Ishikawa (cell line): ENCODE measurements around the gene VPS16.
A peak's percentile ranks its signal among the peaks of the same experiment; 100 is the strongest.

Source experiments
- CEBPB ChIP-seq: IDR thresholded peaks from 2 replicates; pipeline ENCODE4 v1.6.1; 2012
- CREB1 ChIP-seq: IDR thresholded peaks from 2 replicates; pipeline ENCODE4 v1.6.1; 2012; ENCODE audit warnings: low read depth
- EGR1 ChIP-seq: IDR thresholded peaks from 2 replicates; pipeline ENCODE4 v1.6.1; 2012
- EP300 ChIP-seq: IDR thresholded peaks from 2 replicates; pipeline ENCODE4 v1.6.1; 2012; ENCODE audit warnings: borderline replicate concordance
- FOXM1 ChIP-seq: IDR thresholded peaks from 2 replicates; pipeline ENCODE4 v1.6.1; 2012; ENCODE audit warnings: low read depth, borderline replicate concordance
- MAX ChIP-seq: IDR thresholded peaks from 2 replicates; pipeline ENCODE4 v1.6.1; 2012
- NFIC ChIP-seq: IDR thresholded peaks from 2 replicates; pipeline ENCODE4 v1.6.1; 2012
- RAD21 ChIP-seq: IDR thresholded peaks from 2 replicates; pipeline ENCODE4 v1.6.1; 2012; ENCODE audit warnings: low read depth
- REST ChIP-seq: IDR thresholded peaks from 2 replicates; pipeline ENCODE4 v1.6.1; 2012; ENCODE audit warnings: low read depth, mild to moderate bottlenecking
- TAF1 ChIP-seq: IDR thresholded peaks from 2 replicates; pipeline ENCODE4 v1.6.1; 2012; ENCODE audit warnings: low read depth, mild to moderate bottlenecking
- TCF12 ChIP-seq: IDR thresholded peaks from 2 replicates; pipeline ENCODE4 v1.6.1; 2012; ENCODE audit warnings: low read depth
- TEAD4 ChIP-seq: IDR thresholded peaks from 2 replicates; pipeline ENCODE4 v1.6.1; 2012
- USF1 ChIP-seq: IDR thresholded peaks from 2 replicates; pipeline ENCODE4 v1.6.1; 2012
- YY1 ChIP-seq: IDR thresholded peaks from 2 replicates; pipeline ENCODE4 v1.6.1; 2012; ENCODE audit warnings: low read depth
- ZBTB7A ChIP-seq: IDR thresholded peaks from 2 replicates; pipeline ENCODE4 v1.6.1; 2012; ENCODE audit warnings: low read depth

VPS16 gene

GRCh38 chr20:2871111-2871465 is 30.5 kb downstream of the VPS16 start:
- TF ChIP-seq YY1 (no peak), MAX (no peak), USF1 (no peak), CREB1 (no peak), RAD21 (no peak), FOXM1 (no peak), NFIC (no peak), EGR1 (no peak), REST (no peak), TAF1 (no peak), TCF12 (no peak), TEAD4 (no peak), EP300 (no peak), CEBPB (no peak), ZBTB7A (no peak)

GRCh38 chr20:2871661-2872458 is 31.3 kb downstream of the VPS16 start:
- TF ChIP-seq EGR1 (no peak), USF1 (no peak), EP300 (no peak), CEBPB (no peak), TEAD4 (no peak), NFIC (no peak), YY1 (no peak), ZBTB7A (no peak), RAD21 (no peak), CREB1 (no peak), MAX (no peak), REST (no peak), FOXM1 (no peak), TCF12 (no peak), TAF1 (no peak)

GRCh38 chr20:2872459-2873009 is 32.0 kb downstream of the VPS16 start:
- TF ChIP-seq ZBTB7A (peak; percentile 75; the same call in 1 of the 2 replicates), RAD21 (no peak), CEBPB (no peak), CREB1 (no peak), USF1 (no peak), NFIC (no peak), REST (no peak), TAF1 (no peak; the same call in 1 of the 2 replicates), TEAD4 (no peak), EP300 (no peak), MAX (peak; percentile 61), FOXM1 (no peak), YY1 (no peak), EGR1 (no peak), TCF12 (0 out of 2 replicates have a peak, but pooled peaks have one; percentile 28)
